ENCODE measurements around the gene NUP85. TPM values are rescaled to one million over a fixed set of nuclear protein-coding genes. Genes with fewer than 3 reads are reported as not detected.

The NUP85 gene
- total RNA-seq, 2 experiments from 2014 or later, result 140 to 172 TPM

- Mint-ChIP-seq H3K36me3 (ENCODE audit: low read depth) (peaks cover 28% of the 10 kb centered on the region), H3K27ac (peak overlapping the region; percentile 25), H3K4me1 (peaks cover 28% of the 10 kb centered on the region), H3K27me3 (no peaks in the 10 kb centered on the region), H3K9me3 (no peaks in the 10 kb centered on the region), H3K4me3 (peak overlapping the region; percentile 43)
- ChIA-PET CTCF (interaction anchor here (0.6 to 3.3 kb wide), 3 partner anchors 23 to 317 kb away, joined by 3 to 17 read pairs (median 5); no protein-coding TSS in a partner anchor), POLR2A (no interaction called here)
- DNase-seq, result no peak
Measured at GRCh38 chr17:75207760-75208159, 2.3 kb downstream of the NUP85 start.

- Mint-ChIP-seq H3K36me3 (ENCODE audit: low read depth) (peaks cover 28% of the 10 kb centered on the region), H3K27me3 (no peaks in the 10 kb centered on the region), H3K9me3 (no peaks in the 10 kb centered on the region), H3K4me1 (peaks cover 28% of the 10 kb centered on the region), H3K4me3 (peak overlapping the region; percentile 43), H3K27ac (peak overlapping the region; percentile 25)
- no peak for DNase-seq
- ChIA-PET CTCF (interaction anchor here (0.6 to 1.5 kb wide), 3 partner anchors 12 to 317 kb away, joined by 3 to 8 read pairs (median 5); no protein-coding TSS in a partner anchor), POLR2A (no interaction called here)
Measured at GRCh38 chr17:75208161-75208560, 2.7 kb downstream of the NUP85 start.

GRCh38 chr17:75209061-75209460, 3.6 kb downstream of the NUP85 start:
- no peak for DNase-seq
- no peaks in the 10 kb centered on the region for H3K27me3 Mint-ChIP-seq
- no peak overlapping the region for H3K27ac Mint-ChIP-seq
- CTCF ChIA-PET, result interaction anchor here (0.6 to 1.3 kb wide), 2 partner anchors 11 to 60 kb away, joined by 3 to 8 read pairs; no protein-coding TSS in a partner anchor
- H3K4me3 Mint-ChIP-seq, result no peak overlapping the region
- H3K9me3 Mint-ChIP-seq, result no peaks in the 10 kb centered on the region
- H3K36me3 Mint-ChIP-seq (ENCODE audit: low read depth), result peaks cover 30% of the 10 kb centered on the region
- peaks cover 28% of the 10 kb centered on the region for H3K4me1 Mint-ChIP-seq
- POLR2A ChIA-PET, result no interaction called here

- no peak for DNase-seq
- peaks cover 1% of the 10 kb centered on the region for H3K4me1 Mint-ChIP-seq
- no peaks in the 10 kb centered on the region for H3K9me3 Mint-ChIP-seq
- no peak overlapping the region for H3K4me3 Mint-ChIP-seq
- peaks cover 48% of the 10 kb centered on the region for H3K36me3 Mint-ChIP-seq (ENCODE audit: low read depth)
- POLR2A ChIA-PET, result no interaction called here
- H3K27me3 Mint-ChIP-seq, result no peaks in the 10 kb centered on the region
- H3K27ac Mint-ChIP-seq, result no peak overlapping the region
- CTCF ChIA-PET, result interaction anchor here (0.5 to 1.5 kb wide), 5 partner anchors 12 to 463 kb away, joined by 3 to 5 read pairs (median 4); no protein-coding TSS in a partner anchor
Measured at GRCh38 chr17:75218131-75218530, 12.7 kb downstream of the NUP85 start.

DNA sequence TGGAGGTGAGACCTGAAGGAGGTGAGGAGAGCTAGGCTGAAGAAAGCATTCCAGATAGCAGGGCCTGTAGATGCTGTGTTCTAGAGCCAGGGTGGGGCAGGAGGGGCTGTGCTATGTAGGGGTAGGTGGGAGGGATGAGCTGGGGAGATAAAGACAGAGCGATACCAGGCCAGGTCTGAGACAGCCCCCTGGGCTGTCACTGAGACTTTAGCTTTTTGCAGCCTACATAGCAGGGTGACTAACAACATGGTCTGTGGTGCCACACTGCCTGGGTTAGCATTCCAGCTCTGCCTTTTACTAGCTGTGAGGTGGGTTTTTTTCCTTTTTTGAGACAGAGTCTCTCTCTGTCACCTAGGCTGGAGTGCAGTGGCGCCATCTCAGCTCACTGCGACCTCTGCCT, 14.3 kb downstream of the NUP85 start:
- peaks cover 44% of the 10 kb centered on the region for H3K36me3 Mint-ChIP-seq (ENCODE audit: low read depth)
- H3K27me3 Mint-ChIP-seq, result no peaks in the 10 kb centered on the region
- DNase-seq, result no peak
- CTCF ChIA-PET, result interaction anchor here (0.6 to 1.6 kb wide), 6 partner anchors 9 to 1341 kb away, joined by 3 to 8 read pairs (median 4); partner anchors contain the start of gene MIF4GD
- peaks cover 1% of the 10 kb centered on the region for H3K4me1 Mint-ChIP-seq
- POLR2A ChIA-PET, result no interaction called here
- no peak overlapping the region for H3K4me3 Mint-ChIP-seq
- no peak overlapping the region for H3K27ac Mint-ChIP-seq
- no peaks in the 10 kb centered on the region for H3K9me3 Mint-ChIP-seq

GRCh38 chr17:75225016-75225415, 19.5 kb downstream of the NUP85 start:
- no peaks in the 10 kb centered on the region for H3K27me3 Mint-ChIP-seq
- no peaks in the 10 kb centered on the region for H3K4me1 Mint-ChIP-seq
- no peak for DNase-seq
- POLR2A ChIA-PET, result interaction anchor here (0.6 kb wide), 1 partner anchor 32 kb away, joined by 5 read pairs; no protein-coding TSS in a partner anchor
- H3K4me3 Mint-ChIP-seq, result no peak overlapping the region
- CTCF ChIA-PET, result interaction anchor here (2.7 kb wide), 1 partner anchor 46 kb away, joined by 9 read pairs; the partner anchor contains the start of gene MIF4GD
- H3K9me3 Mint-ChIP-seq, result no peaks in the 10 kb centered on the region
- H3K36me3 Mint-ChIP-seq (ENCODE audit: low read depth), result peaks cover 30% of the 10 kb centered on the region
- no peak overlapping the region for H3K27ac Mint-ChIP-seq

GRCh38 chr17:75227729-75228128, 22.2 kb downstream of the NUP85 start:
- CTCF ChIA-PET, result interaction anchor here (0.6 to 0.7 kb wide), 4 partner anchors 12 to 1201 kb away, joined by 3 to 7 read pairs (median 3); no protein-coding TSS in a partner anchor

GRCh38 chr17:75228305-75228704, 22.8 kb downstream of the NUP85 start:
- Mint-ChIP-seq H3K9me3 (no peaks in the 10 kb centered on the region), H3K36me3 (ENCODE audit: low read depth) (peaks cover 33% of the 10 kb centered on the region), H3K4me3 (no peak overlapping the region), H3K27me3 (no peaks in the 10 kb centered on the region), H3K27ac (peak overlapping the region; percentile 3), H3K4me1 (no peaks in the 10 kb centered on the region)
- ChIA-PET POLR2A (no interaction called here), CTCF (interaction anchor here (0.6 to 1.9 kb wide), 6 partner anchors 12 to 220 kb away, joined by 3 to 11 read pairs (median 3); no protein-coding TSS in a partner anchor)
- no peak for DNase-seq

More at GRCh38 chr17:75227729-75228128, 22.2 kb downstream of the NUP85 start:
- Mint-ChIP-seq H3K36me3 (ENCODE audit: low read depth) (peaks cover 31% of the 10 kb centered on the region), H3K9me3 (no peaks in the 10 kb centered on the region), H3K27me3 (no peaks in the 10 kb centered on the region), H3K27ac (no peak overlapping the region), H3K4me3 (no peak overlapping the region), H3K4me1 (no peaks in the 10 kb centered on the region)
- no peak for DNase-seq
- POLR2A ChIA-PET, result no interaction called here

DNA sequence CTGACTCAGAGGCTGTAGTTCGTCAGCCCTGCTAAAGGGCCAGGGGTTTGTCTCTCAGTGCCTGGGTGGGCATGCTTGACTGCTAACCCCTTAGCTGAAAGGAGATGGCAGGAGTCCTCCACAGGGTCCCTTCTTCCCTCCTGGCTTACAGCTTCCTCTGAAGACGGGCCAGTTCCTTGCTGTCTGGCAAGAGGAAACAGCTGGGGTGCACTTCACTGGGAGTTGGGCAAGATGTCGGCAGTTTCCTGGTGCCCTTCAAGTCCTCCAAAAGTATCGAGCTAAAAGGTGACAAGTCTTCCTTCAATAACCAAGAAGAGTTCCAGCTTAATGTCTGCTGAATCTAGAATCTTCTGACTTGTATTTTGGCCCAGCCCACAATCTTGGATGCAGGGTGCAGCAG, 23.4 kb downstream of the NUP85 start:
- Mint-ChIP-seq H3K27ac (no peak overlapping the region), H3K4me3 (no peak overlapping the region), H3K9me3 (no peaks in the 10 kb centered on the region), H3K4me1 (no peaks in the 10 kb centered on the region), H3K27me3 (no peaks in the 10 kb centered on the region), H3K36me3 (ENCODE audit: low read depth) (peaks cover 33% of the 10 kb centered on the region)
- ChIA-PET CTCF (interaction anchor here (0.6 to 1.9 kb wide), 7 partner anchors 11 to 219 kb away, joined by 3 to 11 read pairs (median 3); partner anchors contain the start of gene MIF4GD), POLR2A (no interaction called here)
- DNase-seq, result no peak

- DNase-seq, result no peak
- ChIA-PET CTCF (interaction anchor here (1.1 to 1.3 kb wide), 4 partner anchors 13 to 23 kb away, joined by 3 to 5 read pairs (median 4); no protein-coding TSS in a partner anchor), POLR2A (no interaction called here)
- Mint-ChIP-seq H3K4me3 (no peak overlapping the region), H3K36me3 (ENCODE audit: low read depth) (peaks cover 40% of the 10 kb centered on the region), H3K27me3 (no peaks in the 10 kb centered on the region), H3K27ac (no peak overlapping the region), H3K9me3 (no peaks in the 10 kb centered on the region), H3K4me1 (no peaks in the 10 kb centered on the region)
Measured at GRCh38 chr17:75231071-75231470, 25.6 kb downstream of the NUP85 start.

- no peak for DNase-seq
- no peaks in the 10 kb centered on the region for H3K27me3 Mint-ChIP-seq
- ChIA-PET POLR2A (interaction anchor here (0.5 kb wide), 1 partner anchor 30 kb away, joined by 4 read pairs; no protein-coding TSS in a partner anchor), CTCF (interaction anchor here (0.6 to 1.3 kb wide), 5 partner anchors 12 to 117 kb away, joined by 3 to 6 read pairs (median 3); partner anchors contain the start of gene MIF4GD)
- H3K36me3 Mint-ChIP-seq (ENCODE audit: low read depth), result peaks cover 48% of the 10 kb centered on the region
- H3K4me3 Mint-ChIP-seq, result no peak overlapping the region
- H3K9me3 Mint-ChIP-seq, result no peaks in the 10 kb centered on the region
- no peak overlapping the region for H3K27ac Mint-ChIP-seq
- H3K4me1 Mint-ChIP-seq, result no peaks in the 10 kb centered on the region
Measured at GRCh38 chr17:75231741-75232464, 26.4 kb downstream of the NUP85 start.

GRCh38 chr17:75232786-75233185, 27.3 kb downstream of the NUP85 start:
- ChIA-PET POLR2A (no interaction called here), CTCF (interaction anchor here (1.3 kb wide), 1 partner anchor 118 kb away, joined by 6 read pairs; no protein-coding TSS in a partner anchor)
- no peaks in the 10 kb centered on the region for H3K27me3 Mint-ChIP-seq
- DNase-seq, result no peak
- peaks cover 49% of the 10 kb centered on the region for H3K36me3 Mint-ChIP-seq (ENCODE audit: low read depth)
- no peak overlapping the region for H3K4me3 Mint-ChIP-seq
- H3K9me3 Mint-ChIP-seq, result no peaks in the 10 kb centered on the region
- no peaks in the 10 kb centered on the region for H3K4me1 Mint-ChIP-seq
- no peak overlapping the region for H3K27ac Mint-ChIP-seq

All from activated CD4-positive, alpha-beta T cell treated with anti-CD3 and anti-CD28 coated beads, Interleukin-2, amount 10 ng/mL, durations not matched to agents 7 days and 5 days (primary cell).